GM12872 (cell line): ENCODE data around the gene OSBPL5.

Experiments used
- CTCF ChIP-seq: IDR thresholded peaks from 3 replicates; pipeline ENCODE4 v1.5.1; 2011; ENCODE audit warnings: low read depth, mild to moderate bottlenecking, low read length, moderate library complexity; ENCODE audit not compliant: insufficient read depth

OSBPL5 gene

GRCh38 chr11:3087373-3087772 is 77.7 kb downstream of the OSBPL5 start:
- TF ChIP-seq CTCF: no peak

GRCh38 chr11:3086671-3087150 is 78.4 kb downstream of the OSBPL5 start:
- TF ChIP-seq CTCF: no peak

GRCh38 chr11:3086114-3086513 is 79.0 kb downstream of the OSBPL5 start:
- TF ChIP-seq CTCF: no peak

- TF ChIP-seq CTCF: no peak
These were observed 80.1 kb downstream of the OSBPL5 start for GRCh38 chr11:3085052-3085451.

- TF ChIP-seq CTCF: no peak
These were observed 81.8 kb downstream of the OSBPL5 start for GRCh38 chr11:3083321-3083720.

- TF ChIP-seq CTCF: no peak
These were observed 83.7 kb downstream of the OSBPL5 start for GRCh38 chr11:3081386-3081751.

GRCh38 chr11:3080733-3081385 is 84.3 kb downstream of the OSBPL5 start:
- no peak for TF ChIP-seq CTCF
